ENCODE measurements around the gene EPB41L4B. TPM values are rescaled to one million over a fixed set of nuclear protein-coding genes. Genes with fewer than 3 reads are reported as not detected.

EPB41L4B gene
- total RNA-seq, 1 donor from 2014 or later, result 0.41 TPM

DNA sequence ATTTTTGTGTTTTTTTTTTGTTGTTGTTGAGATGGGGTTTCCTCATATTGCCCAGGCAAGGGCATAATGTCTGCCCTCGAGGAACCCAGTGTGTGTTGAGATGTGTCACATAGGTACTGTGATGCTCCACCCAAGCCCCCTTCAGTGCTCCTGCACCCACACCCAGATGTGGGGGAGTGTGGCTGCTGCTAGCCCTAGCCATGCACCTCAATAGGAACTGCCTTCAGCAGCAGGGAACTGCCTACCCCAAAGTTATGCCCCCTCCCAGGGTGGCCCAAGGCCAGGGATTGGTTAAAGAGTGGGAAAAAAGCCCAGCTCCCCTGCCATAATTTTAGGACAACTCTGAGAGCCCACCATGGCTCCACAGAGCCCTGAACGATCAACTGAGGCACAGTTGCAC lies 33.3 kb upstream of the EPB41L4B start:
- Mint-ChIP-seq H3K4me3 (ENCODE audit: unreplicated experiment) (no peak overlapping the region), H3K27me3 (ENCODE audit: unreplicated experiment) (no peaks in the 10 kb centered on the region), H3K9me3 (ENCODE audit: unreplicated experiment) (no peaks in the 10 kb centered on the region), H3K27ac (ENCODE audit: unreplicated experiment) (no peak overlapping the region), H3K4me1 (ENCODE audit: unreplicated experiment) (no peaks in the 10 kb centered on the region), H3K36me3 (ENCODE audit: low read depth, unreplicated experiment) (no peaks in the 10 kb centered on the region)
- TF ChIP-seq, protein P1, sequence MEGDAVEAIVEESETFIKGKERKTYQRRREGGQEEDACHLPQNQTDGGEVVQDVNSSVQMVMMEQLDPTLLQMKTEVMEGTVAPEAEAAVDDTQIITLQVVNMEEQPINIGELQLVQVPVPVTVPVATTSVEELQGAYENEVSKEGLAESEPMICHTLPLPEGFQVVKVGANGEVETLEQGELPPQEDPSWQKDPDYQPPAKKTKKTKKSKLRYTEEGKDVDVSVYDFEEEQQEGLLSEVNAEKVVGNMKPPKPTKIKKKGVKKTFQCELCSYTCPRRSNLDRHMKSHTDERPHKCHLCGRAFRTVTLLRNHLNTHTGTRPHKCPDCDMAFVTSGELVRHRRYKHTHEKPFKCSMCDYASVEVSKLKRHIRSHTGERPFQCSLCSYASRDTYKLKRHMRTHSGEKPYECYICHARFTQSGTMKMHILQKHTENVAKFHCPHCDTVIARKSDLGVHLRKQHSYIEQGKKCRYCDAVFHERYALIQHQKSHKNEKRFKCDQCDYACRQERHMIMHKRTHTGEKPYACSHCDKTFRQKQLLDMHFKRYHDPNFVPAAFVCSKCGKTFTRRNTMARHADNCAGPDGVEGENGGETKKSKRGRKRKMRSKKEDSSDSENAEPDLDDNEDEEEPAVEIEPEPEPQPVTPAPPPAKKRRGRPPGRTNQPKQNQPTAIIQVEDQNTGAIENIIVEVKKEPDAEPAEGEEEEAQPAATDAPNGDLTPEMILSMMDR (IDR thresholded peaks at IDR 0.05; ENCODE audit: unreplicated experiment), result no peak
- no peak for DNase-seq (ENCODE audit: low spot score)

DNA sequence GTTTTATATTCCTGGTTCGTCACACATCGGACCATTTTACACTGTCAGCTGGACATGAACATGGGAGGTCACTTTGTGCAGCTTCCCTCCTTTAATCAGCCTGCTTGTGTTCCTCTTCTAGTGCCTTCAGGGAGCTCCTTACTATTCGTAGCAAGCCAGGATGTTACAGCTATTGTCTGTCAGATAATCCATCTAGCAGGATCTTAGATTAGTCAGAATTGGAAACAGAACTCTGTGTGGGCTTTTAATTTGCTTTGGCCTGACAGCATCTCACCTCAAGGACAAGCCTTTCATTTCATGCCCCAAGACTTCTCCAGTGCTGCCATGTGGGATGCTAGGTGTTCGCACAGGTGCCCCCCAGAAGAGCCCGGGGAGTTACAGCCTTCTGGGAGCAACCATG lies 30.2 kb upstream of the EPB41L4B start:
- Mint-ChIP-seq H3K27ac (ENCODE audit: unreplicated experiment) (no peak overlapping the region), H3K9me3 (ENCODE audit: unreplicated experiment) (no peaks in the 10 kb centered on the region)

DNA sequence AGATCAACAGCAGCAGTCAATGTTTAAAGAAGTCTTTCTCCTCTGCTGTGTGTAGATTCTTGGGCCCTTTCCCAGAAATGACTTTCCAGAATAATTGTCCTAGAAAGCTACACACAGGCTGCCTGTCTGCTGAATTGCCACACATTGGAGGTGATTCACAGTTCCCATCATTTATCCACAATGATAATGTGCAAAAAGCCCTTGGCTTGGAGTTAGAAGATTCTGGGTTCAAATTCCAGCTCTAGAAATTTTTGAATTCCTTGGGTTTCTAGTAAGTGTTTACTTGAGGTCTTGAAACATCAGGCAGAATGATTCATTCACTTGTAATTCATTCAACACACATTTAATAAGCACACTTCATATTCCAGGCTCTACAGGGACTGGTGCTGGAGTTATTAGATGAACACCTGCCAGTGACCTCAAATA lies 28.6 kb upstream of the EPB41L4B start:
- Mint-ChIP-seq H3K36me3 (ENCODE audit: low read depth, unreplicated experiment) (no peaks in the 10 kb centered on the region), H3K4me3 (ENCODE audit: unreplicated experiment) (no peak overlapping the region), H3K9me3 (ENCODE audit: unreplicated experiment) (no peaks in the 10 kb centered on the region), H3K27ac (ENCODE audit: unreplicated experiment) (no peak overlapping the region), H3K27me3 (ENCODE audit: unreplicated experiment) (no peaks in the 10 kb centered on the region), H3K4me1 (ENCODE audit: unreplicated experiment) (no peaks in the 10 kb centered on the region)
- TF ChIP-seq, protein P1 (IDR thresholded peaks at IDR 0.05; ENCODE audit: unreplicated experiment), result no peak
- DNase-seq (ENCODE audit: low spot score), result no peak

More for the DNA sequence above, 30.2 kb upstream of the EPB41L4B start:
- no peak for DNase-seq (ENCODE audit: low spot score)
- Mint-ChIP-seq H3K27me3 (ENCODE audit: unreplicated experiment) (no peaks in the 10 kb centered on the region), H3K4me3 (ENCODE audit: unreplicated experiment) (no peak overlapping the region), H3K36me3 (ENCODE audit: low read depth, unreplicated experiment) (no peaks in the 10 kb centered on the region), H3K4me1 (ENCODE audit: unreplicated experiment) (no peaks in the 10 kb centered on the region)
- TF ChIP-seq, protein P1 (IDR thresholded peaks at IDR 0.05; ENCODE audit: unreplicated experiment), result no peak

DNA sequence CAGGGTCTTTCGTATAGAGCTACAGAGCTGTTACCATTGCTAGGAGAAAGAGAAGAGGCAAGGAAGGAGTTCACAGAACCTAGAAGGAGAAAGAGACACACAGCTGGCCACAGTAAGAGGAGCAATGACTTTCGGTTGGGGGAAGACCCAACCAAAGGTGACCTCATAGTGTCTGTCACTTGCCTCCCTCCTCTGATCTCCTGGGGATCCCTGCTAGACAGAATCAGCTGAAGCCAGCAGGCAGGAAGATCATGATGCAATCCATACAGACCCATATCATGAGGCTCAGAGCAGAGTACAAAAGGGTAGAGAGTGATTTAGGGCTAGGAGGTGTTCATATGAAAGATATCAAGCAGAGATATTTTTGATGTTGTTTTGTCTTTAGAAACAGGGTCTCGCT lies 26.0 kb upstream of the EPB41L4B start:
- no peaks in the 10 kb centered on the region for H3K27me3 Mint-ChIP-seq (ENCODE audit: unreplicated experiment)
- H3K4me1 Mint-ChIP-seq (ENCODE audit: unreplicated experiment), result no peaks in the 10 kb centered on the region
- H3K4me3 Mint-ChIP-seq (ENCODE audit: unreplicated experiment), result no peak overlapping the region
- no peaks in the 10 kb centered on the region for H3K9me3 Mint-ChIP-seq (ENCODE audit: unreplicated experiment)
- no peak for DNase-seq (ENCODE audit: low spot score)
- no peak overlapping the region for H3K27ac Mint-ChIP-seq (ENCODE audit: unreplicated experiment)
- no peaks in the 10 kb centered on the region for H3K36me3 Mint-ChIP-seq (ENCODE audit: low read depth, unreplicated experiment)
- TF ChIP-seq, protein P1 (IDR thresholded peaks at IDR 0.05; ENCODE audit: unreplicated experiment), result no peak

DNA sequence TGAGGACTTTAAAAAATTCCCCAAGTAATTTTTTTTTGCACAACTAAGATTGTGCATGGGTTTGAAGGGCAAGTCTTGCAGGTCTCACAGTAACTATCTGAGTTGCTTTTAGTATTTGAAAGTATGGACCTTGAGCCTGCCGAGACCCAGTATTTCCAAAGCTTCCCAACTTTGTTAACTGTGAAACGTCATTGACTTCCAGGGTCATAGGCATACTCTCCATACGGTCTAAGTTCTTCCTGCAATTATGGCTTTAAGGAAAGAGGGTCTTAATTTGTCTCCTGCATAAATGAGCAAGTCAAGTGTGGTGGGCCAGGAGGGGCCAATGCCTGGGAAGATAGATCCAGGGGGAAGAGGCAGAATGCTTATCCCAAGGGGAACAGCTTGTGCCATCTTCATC lies 24.0 kb upstream of the EPB41L4B start:
- DNase-seq (ENCODE audit: low spot score), result no peak
- Mint-ChIP-seq H3K4me1 (ENCODE audit: unreplicated experiment) (no peaks in the 10 kb centered on the region), H3K36me3 (ENCODE audit: low read depth, unreplicated experiment) (no peaks in the 10 kb centered on the region), H3K27me3 (ENCODE audit: unreplicated experiment) (no peaks in the 10 kb centered on the region), H3K4me3 (ENCODE audit: unreplicated experiment) (no peak overlapping the region), H3K27ac (ENCODE audit: unreplicated experiment) (no peak overlapping the region), H3K9me3 (ENCODE audit: unreplicated experiment) (no peaks in the 10 kb centered on the region)
- TF ChIP-seq, protein P1 (IDR thresholded peaks at IDR 0.05; ENCODE audit: unreplicated experiment), result no peak
